GM21737 (cell line): ENCODE measurements around the gene CUL4A.
A peak's percentile ranks its signal among the peaks of the same experiment; 100 is the strongest.

Source experiments
- ATAC-seq: cut with Tn5 transposase; IDR thresholded peaks from one replicate; pipeline ENCODE4 v1.9.1; 2021; ENCODE audit warnings: mild to moderate bottlenecking, moderate library complexity; ENCODE audit not compliant: unreplicated experiment

Gene CUL4A

DNA sequence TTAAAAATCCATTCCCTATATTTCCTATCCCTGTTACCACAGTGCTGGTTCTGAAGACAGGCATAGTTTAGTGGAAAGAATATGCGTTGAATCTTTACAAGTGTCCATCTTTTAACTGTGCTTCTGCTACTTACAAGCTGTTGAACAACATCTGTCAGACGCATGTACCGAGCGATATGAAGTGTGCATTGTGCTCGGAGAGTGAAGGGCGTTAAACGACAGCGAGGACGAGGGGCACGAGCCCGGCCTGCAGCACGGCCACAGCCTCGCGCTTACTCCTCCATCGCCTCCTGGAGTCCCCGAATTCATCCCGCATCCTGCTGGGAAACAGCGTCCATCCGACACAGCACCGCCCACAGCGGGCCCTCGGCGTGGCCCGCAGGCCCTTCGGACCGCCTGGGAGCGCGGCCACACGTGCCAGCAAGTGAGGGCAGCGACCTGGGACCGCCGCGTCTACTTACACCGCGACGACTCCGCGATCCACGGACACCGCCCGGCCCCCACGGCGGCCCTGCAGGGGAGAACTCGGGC, 1.5 kb upstream of the CUL4A start:
- ATAC-seq, result peak; percentile 17

DNA sequence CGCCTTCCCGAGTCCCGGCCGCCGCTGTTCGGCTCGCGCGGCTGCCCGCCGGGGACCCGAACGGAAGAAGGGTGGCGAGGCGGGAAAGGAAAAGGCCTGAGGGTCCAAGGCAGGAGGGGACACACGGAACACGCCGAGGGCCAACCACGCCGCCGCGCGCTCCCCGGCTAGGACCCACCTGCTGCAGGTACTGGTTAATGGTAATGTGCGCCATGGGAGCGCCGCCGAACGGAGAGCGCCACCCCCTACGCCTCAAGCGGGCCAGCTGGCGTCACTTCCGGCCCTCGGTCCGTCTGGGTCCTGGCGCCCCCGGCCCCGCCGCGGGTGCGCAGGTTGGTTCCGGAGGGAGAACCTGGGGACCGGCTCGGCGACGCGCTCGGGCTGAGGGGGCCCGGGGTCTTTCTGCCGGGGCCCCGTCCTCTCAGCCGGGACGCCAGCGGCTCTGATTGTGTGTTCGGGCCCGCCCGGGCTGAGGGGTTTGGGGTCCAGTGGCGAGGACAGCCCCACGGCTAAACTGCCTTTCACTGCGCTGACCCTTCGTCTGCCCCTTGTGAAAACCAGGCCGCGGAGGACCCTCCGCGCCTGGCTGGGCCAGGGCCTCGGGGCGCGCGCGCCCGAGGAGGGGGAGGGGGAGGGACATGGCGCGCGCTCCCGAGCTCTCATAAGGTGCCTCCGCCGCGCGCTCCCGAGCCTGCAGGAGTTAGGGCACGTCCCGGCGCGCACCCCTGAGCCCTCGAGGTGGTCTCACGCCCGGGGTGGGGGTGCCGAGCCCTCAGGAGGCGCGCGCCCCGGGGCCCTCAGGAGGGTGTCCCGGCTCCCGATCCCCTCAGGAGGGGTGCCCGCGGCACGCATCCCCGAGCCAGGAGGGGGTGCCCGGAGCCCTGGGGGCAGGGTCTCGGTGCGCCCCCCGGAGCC, 735 bp upstream of the CUL4A start, which contains the start of gene PCID2:
PCID2 (minus strand) TSS at position 249 of the 915 bp plus-strand sequence; CDS start at position 214, 35 bp downstream.
- ATAC-seq, result peak; percentile 74

DNA sequence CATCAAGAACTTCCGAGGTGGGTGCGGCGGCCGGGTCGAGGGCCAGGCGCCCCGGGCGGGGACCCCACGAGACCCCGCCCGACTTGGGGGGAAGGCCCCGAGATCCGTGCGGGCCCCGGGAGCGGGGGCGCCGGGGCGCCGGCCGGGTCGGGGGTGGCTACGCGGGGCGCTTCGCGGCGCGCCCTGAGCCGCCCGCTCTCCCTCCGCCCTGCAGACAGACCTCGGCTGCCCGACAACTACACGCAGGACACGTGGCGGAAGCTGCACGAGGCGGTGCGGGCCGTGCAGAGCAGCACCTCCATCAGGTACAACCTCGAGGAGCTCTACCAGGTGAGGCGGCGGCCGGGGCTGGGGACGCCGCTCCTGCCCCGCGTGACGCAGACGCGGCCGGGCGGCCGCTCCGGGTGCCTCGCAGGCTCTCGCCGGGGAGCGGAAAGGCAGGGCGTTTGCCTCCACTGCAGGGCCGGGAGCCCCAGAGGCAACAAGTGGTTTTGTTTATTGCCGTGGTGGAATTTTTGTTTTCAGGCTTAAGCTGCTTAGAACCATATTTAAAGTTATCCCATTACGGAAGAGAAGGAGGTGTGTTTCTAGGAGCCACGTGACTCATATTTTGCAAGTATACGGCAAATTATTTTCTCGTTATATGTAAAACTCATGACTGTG, 477 bp downstream of the CUL4A start:
- peak; percentile 31 for ATAC-seq

DNA sequence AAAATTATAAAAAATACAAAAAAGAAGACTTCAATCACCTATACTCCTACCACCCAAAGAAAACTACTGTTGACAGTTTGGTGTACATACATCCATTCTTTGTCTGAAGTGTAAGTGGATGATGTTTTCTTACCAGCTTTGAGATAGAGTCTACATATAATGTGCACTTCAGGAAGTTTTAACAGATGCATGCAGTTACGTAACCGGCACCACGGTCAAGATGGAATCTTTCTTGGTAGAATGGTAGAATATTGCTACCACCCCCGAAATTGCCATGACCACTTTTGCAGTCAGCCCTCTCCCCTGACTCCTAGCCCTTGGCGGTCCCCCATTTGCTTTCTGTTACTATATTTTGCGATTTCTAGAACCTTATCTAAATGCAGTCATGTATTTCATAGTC, 1.4 kb downstream of the CUL4A start:
- ATAC-seq, result no peak

DNA sequence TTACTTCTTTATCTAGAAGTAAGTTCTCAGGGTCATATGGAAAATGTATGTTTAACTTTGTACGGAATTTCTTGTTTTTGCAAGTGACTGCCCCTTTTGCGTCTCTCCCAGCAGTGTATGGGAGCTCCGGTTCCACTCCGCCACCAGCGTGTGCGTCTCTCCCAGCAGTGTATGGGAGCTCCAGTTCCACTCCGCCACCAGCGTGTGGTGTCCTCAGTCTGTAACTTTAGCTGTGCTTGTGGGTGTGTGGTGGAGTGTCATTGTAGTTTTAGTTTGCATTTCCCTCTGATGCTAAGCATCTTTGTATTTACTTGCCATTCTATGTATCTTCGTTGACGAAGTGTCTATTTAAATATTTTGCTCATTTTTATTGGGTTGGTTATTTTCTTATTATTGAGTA, 2.4 kb downstream of the CUL4A start:
- no peak for ATAC-seq

DNA sequence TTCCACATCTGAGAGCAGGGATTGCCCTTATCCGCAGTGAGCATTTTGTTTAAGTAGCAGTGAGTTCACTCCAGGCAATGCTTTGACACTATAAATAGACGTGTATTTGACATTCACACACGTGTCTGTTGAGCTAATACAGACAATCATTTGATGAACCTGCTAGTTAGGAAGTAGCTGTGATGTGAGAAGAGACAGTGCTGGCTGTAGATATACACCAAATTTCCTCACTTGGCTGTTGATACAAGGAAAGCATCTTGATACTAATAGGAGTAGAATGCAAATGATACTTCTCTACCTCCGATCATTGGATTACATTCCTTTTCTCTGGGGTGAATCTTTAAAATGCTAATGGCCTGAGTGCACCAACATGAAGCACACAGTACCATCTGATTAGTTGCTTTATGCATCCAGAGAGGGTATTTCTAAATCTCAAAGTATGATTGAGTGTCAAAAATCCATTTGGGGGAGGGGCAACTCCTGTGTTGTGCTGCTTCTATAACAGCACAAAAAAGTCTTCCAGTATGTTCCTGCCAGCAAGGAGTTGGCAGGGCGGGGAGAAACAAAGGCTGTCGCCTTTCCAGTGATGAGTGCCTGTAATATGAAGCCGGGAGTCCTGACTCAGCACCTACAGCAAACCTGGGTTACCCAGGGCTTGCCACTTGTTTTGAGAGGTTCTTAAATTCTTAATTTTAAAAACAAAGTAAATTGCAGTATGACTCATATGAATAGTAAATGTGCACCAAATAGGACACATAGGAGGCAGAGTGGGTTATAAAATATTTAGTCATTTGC, 7.0 kb downstream of the CUL4A start:
- ATAC-seq, result no peak

DNA sequence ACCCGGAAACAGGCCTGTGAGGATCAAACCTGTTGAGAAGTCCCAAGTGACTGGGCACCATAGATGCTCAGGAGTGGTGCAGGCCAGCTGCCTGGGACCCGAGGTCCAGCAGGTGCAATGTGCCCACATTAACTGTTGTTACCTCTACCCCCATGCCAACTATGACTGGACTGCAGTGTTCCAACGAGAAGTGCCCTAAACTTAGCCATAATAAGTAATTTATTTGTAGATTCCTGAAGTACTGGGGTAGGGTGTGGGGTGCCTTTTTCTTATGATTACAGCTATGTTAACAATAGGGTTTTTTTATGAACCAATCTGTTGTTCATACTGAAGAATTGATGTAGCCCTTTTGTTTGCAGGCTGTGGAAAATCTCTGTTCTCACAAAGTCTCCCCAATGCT, 9.2 kb downstream of the CUL4A start:
- no peak for ATAC-seq

DNA sequence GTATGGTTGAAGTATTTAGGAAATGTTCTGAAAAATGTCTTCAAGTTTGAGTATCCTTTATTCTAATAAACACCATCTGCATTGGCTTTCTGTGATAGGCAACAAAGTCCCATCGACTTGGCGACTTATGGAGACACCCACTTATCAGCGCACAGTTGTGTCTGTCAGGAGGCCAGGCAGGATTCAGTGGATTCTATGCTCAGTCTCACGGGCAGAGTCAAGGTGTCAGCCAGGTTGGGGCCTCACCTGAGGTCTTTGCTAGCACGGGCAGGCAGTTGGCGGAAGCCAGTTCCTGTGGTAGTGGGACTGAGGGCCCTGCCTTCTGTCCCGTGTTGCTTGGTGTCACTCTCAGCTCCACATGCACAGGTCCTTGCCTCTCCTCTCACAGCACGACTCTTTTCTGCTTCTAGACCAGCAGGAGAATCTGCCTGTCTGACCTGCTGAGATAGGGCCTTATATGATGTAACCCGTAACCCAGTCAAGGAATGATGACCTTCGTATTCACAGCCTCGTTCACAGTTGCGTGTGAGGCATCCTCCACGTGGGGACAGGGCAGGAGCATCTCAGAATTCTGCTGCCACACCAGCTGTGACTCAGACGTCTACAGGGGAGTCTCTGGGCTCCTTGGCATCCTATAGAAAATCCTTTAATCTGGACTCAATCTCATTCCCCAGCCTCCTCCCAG, 10.0 kb downstream of the CUL4A start:
- no peak for ATAC-seq

DNA sequence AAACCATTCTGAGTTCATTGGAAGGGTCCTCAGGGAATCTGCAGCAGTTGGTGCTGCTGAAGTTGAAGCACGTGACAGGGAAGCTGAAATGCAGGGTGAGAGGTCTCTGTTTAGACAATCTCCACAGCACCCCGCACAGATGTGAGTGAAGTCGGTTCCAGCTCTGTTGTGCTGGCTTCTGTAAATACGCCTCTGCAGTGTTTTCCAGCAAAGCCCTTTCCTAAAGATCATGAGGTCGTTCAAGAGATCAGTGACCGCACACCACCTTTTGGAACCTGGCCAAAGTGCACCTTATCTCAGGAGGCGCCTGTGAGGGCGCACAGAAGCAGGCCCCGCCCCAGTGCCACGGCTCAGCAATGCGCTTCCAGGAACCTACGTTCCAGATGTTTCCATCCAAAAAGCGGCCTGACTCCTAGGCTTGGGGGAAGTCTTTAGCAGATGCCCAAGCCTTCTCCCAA, 10.8 kb downstream of the CUL4A start:
- ATAC-seq, result no peak

DNA sequence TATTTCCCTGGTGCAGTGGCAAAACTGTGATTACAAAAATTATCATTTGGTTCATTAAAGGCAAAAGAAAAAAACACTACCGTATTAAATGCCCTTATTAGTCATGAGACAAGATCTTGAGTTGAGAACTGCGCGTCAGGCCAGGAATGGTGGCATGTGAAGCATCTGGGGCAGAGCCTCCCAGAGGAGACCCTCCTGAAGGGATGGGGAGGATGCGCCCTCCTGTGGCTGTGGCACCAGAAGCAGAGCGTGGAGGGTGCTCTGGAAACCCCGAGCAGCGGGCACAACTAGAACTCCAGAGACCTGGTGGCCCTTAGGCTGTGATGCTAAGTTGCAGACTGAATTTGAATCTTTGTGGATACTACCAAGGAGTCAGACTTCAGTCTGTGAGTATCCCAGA, 11.5 kb downstream of the CUL4A start:
- ATAC-seq, result no peak

DNA sequence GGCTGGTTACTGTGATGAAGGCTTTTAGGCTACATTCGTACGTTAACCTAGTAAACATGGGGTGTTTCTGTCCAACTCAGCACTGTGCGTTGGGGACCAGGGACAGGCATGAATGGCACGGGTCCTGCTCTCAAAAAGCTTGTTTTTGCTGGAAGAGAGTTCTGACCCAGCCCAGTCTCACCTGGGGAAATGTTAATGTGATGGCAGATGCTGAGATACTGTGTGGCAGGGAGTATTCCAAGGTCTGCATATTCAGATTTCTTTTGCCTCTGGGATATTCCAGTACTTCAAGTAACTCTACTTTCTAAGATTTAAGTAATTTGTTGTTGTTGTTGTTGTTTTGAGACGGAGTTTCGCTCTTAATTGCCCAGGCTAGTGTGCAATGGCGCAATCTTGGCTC, 13.7 kb downstream of the CUL4A start:
- no peak for ATAC-seq

DNA sequence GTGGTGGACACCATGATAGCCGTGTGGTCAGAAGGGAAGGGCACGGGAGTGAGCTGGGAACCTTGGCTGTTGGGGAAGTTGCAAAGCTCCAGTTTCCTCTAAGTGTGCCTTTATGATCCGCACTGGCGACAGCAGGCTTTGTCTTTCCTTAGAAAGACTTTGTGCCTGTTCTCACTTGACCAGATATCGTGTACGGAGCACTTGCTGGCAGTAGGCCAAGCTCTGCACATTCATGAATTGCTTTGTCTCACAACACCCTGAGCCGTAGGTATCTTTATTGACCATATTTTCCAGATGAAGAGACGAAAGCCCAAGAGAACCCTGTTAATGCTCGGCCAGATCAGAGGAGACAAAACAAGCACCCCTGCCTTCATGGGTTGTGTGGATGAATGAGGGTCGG, 15.1 kb downstream of the CUL4A start:
- ATAC-seq, result no peak

DNA sequence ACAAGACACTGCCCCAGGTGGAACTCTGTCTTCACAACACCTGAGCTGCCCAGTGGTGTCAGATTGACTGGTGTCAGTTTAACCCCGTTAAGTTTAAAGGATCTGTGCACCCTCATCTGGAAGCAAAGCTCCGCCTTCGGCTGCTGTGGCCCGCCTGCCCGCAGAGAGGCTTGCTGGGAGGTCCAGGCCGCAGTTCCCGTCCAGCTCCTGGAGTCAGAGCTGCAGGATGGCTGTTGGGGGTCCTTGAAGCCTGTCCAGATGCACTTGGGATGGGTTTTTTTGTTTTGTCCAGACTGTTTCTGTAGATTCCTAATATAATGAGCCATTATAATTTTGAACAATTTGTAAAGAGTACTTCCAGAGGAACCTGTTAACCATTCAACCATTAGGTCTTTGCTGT, 16.1 kb downstream of the CUL4A start:
- ATAC-seq, result no peak

DNA sequence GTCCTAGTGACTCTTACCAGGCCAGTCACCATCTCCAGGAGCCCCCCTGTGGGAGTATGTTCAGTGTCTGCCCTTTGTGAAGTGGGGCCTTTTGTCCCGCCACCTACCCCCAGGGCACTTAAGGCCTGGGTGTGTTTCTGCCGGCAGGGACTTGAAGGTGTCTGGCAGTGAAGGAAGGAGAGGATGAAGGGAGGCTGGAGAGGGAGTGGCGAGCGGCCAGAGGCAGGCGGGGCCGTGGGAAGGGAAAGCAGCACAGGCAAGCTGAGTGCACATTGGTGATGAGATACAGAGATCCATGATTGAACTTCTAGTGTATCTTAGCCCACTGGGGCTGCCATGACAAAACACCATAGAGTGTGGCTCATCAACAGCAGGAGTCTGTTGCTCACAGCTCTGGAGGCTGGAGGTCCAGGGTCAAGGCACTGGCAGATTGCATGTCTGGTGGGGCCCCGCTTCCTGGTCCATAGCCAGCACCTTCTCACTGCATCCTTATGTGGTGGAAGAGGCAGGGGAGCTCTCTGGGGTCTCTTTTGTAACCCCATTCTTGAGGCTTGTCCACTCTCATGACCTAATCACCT, 17.5 kb downstream of the CUL4A start:
- ATAC-seq, result no peak

DNA sequence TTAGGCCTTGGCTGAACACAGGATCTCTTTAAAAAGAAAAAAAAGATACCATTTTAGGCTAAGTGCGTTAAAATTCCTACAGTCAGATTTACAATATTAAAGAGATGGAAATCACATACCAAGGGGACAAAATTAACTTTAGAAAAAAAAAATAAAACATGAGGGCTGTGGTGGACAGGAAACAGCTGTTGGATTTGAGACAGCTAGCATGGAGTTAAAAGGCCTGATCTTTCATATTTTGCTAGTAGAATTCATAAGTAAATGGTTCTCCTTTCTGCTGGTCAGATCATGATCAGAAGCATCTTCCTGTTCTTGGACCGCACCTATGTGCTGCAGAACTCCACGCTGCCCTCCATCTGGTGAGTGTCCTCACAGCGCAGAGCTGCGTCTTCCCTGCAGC, 19.7 kb downstream of the CUL4A start:
- no peak for ATAC-seq

DNA sequence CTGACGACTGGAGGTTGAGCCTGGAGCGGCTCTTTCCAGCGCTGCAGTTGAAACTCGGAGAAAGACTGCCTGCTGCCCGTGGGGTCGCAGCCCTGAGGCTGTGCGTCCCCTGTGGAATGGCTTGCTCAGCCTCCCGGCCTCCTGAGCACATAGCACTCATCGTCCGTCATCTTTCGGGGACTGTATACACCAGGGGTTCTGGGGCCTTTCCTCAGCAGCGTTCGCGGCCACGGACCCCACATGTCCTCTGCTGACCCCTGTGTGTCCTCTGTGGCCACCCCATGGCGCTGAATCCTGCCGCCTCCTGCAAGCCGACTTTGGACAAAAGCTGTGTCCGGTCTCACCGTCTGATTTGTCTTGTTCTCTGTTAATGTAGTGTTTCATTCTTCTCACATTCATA, 20.4 kb downstream of the CUL4A start:
- no peak for ATAC-seq

DNA sequence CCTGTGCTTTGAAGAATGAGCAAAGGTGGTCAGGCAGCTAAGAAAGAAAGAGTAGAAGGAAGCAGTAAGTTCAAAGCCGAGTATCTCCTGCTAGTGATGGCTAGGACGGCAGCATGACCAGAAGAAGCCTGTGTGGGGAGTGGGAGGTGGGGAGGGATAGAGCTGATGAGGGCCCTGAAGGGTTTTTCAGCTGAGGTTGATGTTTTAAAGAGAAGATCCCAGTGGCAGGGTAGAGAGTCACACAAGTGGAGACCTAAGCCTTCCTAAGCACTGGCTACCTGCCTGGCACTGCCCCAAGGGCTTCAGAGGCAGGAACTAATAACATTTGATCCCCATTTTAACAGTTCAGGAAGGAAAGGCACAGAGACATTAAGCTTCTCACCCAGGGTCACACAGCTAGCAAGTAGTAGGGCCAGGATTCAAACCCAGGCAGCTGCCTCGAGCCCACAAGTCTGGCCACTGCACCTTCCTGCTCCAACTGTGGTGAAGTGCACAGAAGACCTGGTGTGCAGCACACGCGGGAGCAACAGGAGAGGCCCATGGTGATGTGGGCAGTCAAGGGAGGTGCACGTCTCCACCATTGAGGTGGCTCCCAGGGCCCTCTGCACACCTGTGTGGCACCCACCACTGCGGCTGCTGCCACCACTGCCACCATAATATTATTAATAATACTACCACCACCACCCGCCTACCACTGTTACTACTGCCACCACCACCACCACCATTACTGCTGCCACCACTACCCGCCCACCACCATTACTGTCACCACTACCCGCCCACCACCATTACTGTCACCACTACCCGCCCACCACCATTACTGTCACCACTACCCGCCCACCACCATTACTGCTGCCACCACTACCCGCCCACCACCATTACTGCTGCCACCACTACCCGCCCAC, 22.1 kb downstream of the CUL4A start:
- ATAC-seq, result no peak

DNA sequence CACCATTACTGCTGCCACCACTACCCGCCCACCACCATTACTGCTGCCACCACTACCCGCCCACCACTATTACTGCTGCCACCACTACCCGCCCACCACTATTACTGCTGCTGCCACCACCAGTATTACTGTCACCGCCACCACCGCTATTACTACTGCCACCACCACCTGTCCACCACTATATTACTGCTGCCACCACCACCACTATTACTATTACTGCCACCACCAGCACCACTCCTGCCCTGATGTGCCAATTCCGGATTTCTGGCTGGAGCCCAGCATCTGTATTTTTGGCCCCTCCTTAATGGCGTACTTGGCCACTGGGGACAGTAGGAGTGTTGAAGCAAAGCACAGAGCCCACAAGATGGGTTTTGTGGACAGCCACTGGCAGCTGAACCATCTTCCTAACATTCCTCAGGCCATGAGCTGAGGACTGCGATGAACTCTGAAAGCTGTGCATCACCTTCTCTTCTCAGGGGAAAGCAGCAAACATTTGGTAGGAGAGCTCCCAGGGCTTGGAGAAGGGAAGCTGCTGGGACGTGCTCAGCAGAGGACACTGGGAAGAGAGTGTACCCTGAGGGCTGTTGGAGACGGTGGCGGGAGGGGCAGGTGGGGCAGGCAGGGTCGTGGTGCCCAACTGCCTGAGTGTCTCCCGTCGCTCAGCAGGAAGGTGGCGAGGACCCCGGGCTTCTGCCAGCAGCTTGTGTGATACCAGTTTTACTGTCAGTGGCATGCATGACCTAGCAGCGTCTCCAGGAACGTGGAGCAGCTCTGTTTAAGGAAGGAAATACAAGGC, 23.0 kb downstream of the CUL4A start:
- no peak for ATAC-seq
